ENCODE measurements around the gene BTBD17. TPM values are rescaled to one million over a fixed set of nuclear protein-coding genes. Genes with fewer than 3 reads are reported as not detected.

Gene BTBD17
- total and polyA plus RNA-seq, 2 of the 8 experiments (the other 6 are each of a cell fraction or from before 2014, with no cell fraction given), result 7.0 to 14.8 TPM

DNA sequence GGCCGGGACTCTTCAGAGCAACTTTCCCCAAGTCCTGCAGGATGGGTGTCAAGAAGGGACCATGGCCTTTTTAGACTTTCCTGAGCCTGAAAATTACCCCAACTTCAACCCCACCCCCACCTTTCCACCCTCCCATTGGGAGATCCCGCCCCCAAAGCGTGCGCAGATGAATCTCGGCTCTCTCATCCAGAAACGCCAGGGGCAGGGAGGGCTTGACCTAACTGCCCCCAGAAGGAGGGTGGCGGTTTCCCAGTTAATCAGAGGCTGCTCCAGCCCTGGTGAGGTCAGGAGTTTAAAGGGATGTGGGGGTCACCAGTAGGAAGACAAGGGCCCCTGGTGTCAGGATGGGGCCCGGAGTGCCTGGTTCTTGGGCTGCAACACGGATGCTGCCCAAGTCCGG, 35.2 kb downstream of the BTBD17 start:
- Histone ChIP-seq H2BK20ac (ENCODE audit: low read length) (no peak overlapping the region), H3K9ac (replicated peaks in 1 of 4; ENCODE audit: extremely low read depth in 1 of 4, low read depth in 3 of 4, low read length in 3 of 4) (no peak overlapping the region), H3K79me2 (ENCODE audit: control insufficient read depth in 1 of 2, insufficient read depth in 2 of 2, low read length in 2 of 2) (no peaks in the 10 kb centered on the region), H2AK5ac (ENCODE audit: low read depth, low read length) (no peak overlapping the region), H2BK5ac (ENCODE audit: low read depth, low read length) (no peak overlapping the region), H3K4me3 (ENCODE audit: extremely low read depth in 1 of 4, insufficient read depth in 2 of 4, low read depth in 3 of 4, low read length in 4 of 4) (peak overlapping the region; percentile 45 to 61 (median 50)), H3K4ac (replicated peaks; ENCODE audit: insufficient read length, low read depth, low read length) (no peak overlapping the region), H2BK120ac (replicated peaks; ENCODE audit: low read depth, low read length) (no peak overlapping the region), H4K20me1 (replicated peaks in 1 of 2; ENCODE audit: control insufficient read depth in 1 of 2, insufficient read depth in 2 of 2, low read length in 2 of 2) (no peaks in the 10 kb centered on the region), H3K14ac (ENCODE audit: insufficient read length) (no peak overlapping the region), H3K36me3 (ENCODE audit: control insufficient read depth in 2 of 4, insufficient read depth in 4 of 4, low read length in 3 of 4) (no peaks in the 10 kb centered on the region), H3K23me2 (ENCODE audit: low read depth, low read length) (peaks cover 8% of the 10 kb centered on the region), H3K27ac (ENCODE audit: low read depth, low read length) (no peak overlapping the region), H3K9me3 (ENCODE audit: insufficient read depth in 2 of 2, low read depth in 1 of 2, low read length in 1 of 2) (no peaks in the 10 kb centered on the region), H3K4me2 (ENCODE audit: insufficient read depth in 1 of 2, low read depth in 2 of 2, low read length in 2 of 2) (peak overlapping the region; percentile 61 to 98), H3K4me1 (replicated peaks in 1 of 4; ENCODE audit: control insufficient read depth in 3 of 4, insufficient read depth in 4 of 4, low read length in 3 of 4) (peaks cover 6 to 14% (median 12%) of the 10 kb centered on the region in 4 experiments; a peak in 6 of 7 replicates), H2AFZ (ENCODE audit: low read length) (no peak overlapping the region), H3K27me3 (replicated peaks in 1 of 4; ENCODE audit: control insufficient read depth in 3 of 4, extremely low read depth in 1 of 4, insufficient read depth in 3 of 4, low read length in 3 of 4) (peaks cover 3 to 35% (median 27%) of the 10 kb centered on the region in 4 experiments), H3K56ac (replicated peaks; ENCODE audit: insufficient read length, low read depth, low read length) (no peak overlapping the region), H3K18ac (ENCODE audit: extremely low read depth, low read length) (no peak overlapping the region), H2BK12ac (ENCODE audit: low read depth, low read length) (no peak overlapping the region), H3K23ac (ENCODE audit: insufficient read length) (no peak overlapping the region), H4K91ac (replicated peaks; ENCODE audit: insufficient read length, low read length) (no peak overlapping the region), H3K79me1 (ENCODE audit: low read depth, low read length) (no peaks in the 10 kb centered on the region), H4K5ac (ENCODE audit: insufficient read length, low read depth, low read length) (no peak overlapping the region), H2BK15ac (ENCODE audit: low read length) (no peak overlapping the region), H4K8ac (ENCODE audit: extremely low read depth, insufficient read depth, low read length) (peak overlapping the region; percentile 53; the same call in 1 of the 2 replicates)
- DNase-seq (ENCODE audit: low read depth in 1 of 2, low spot score in 2 of 2), result no peak
- 53% methylated on average over 6 of the region's 10 CpGs; no CpG with 5 or more reads in 1 of the 2 experiments for WGBS, 2 experiments (ENCODE audit: extremely low coverage in 1 of 2, insufficient coverage in 1 of 2, insufficient read length in 1 of 2, insufficient replicate concordance in 2 of 2, low coverage in 1 of 2, low lambda C conversion rate in 2 of 2, missing lambda C conversion rate in 1 of 2)
- CTCF ChIA-PET (ENCODE audit: partially characterized antibody), result interaction anchor here (1.9 to 3.4 kb wide), 2 partner anchors 26 to 29 kb away, joined by 5 to 15 read pairs; no protein-coding TSS in a partner anchor
- FAIRE-seq, result no peak
- POLR2A ChIA-PET (ENCODE audit: partially characterized antibody), result no interaction called here
- TF ChIP-seq RAD21 (IDR thresholded peaks at IDR 0.05 in 1 of 2, conservative IDR thresholded peaks at IDR 0.05 in 1 of 2; ENCODE audit: low read depth in 2 of 2, low read length in 2 of 2) (no peak), HDAC6 (IDR thresholded peaks at IDR 0.05; ENCODE audit: low read depth, low read length) (no peak), SRF (IDR thresholded peaks at IDR 0.05; ENCODE audit: low read depth, low read length) (no peak), ASH2L (IDR thresholded peaks at IDR 0.05; ENCODE audit: low read length) (no peak), TAF7 (optimal IDR thresholded peaks at IDR 0.05; ENCODE audit: borderline replicate concordance, low read depth, low read length) (no peak), EZH2 (IDR thresholded peaks at IDR 0.05; ENCODE audit: low read depth, low read length, severe bottlenecking) (no peak), KDM5A (IDR thresholded peaks at IDR 0.05; ENCODE audit: low read length) (no peak), SAP30 (IDR thresholded peaks at IDR 0.05; ENCODE audit: insufficient read depth, insufficient replicate concordance, low read length) (no peak), HDAC2 (IDR thresholded peaks at IDR 0.05; ENCODE audit: borderline replicate concordance in 1 of 2, low read depth in 2 of 2, low read length in 2 of 2) (no peak), SIX5 (IDR thresholded peaks at IDR 0.05; ENCODE audit: low read depth, low read length) (no peak), CHD2 (IDR thresholded peaks at IDR 0.05; ENCODE audit: low read length) (no peak), POU5F1 (IDR thresholded peaks at IDR 0.05; ENCODE audit: low read depth, low read length) (no peak), EP300 (IDR thresholded peaks at IDR 0.05; ENCODE audit: borderline replicate concordance in 1 of 2, low read depth in 2 of 2, low read length in 2 of 2) (no peak)
